COLO829 (cell line): ENCODE data around the gene BMPR1A.
"Not testable (repeated sequence)": the region's sequence is repeated elsewhere in the genome, so short reads cannot be mapped to it uniquely, and the experiment has no call there.

Experiments
- DNase-seq: peaks from one replicate; pipeline ENCODE4 v3.0.0; 2012; ENCODE audit warnings: low spot score

BMPR1A gene

GRCh38 chr10:86969421-86970041, 213.1 kb downstream of the BMPR1A start:
- DNase-seq, result no peak

GRCh38 chr10:86970162-86970981, 214.0 kb downstream of the BMPR1A start:
- peak; percentile 43 for DNase-seq

- DNase-seq, result no peak
Observed at GRCh38 chr10:86970982-86971231, 214.5 kb downstream of the BMPR1A start.

- peak; percentile 78 for DNase-seq
Observed at GRCh38 chr10:86971232-86971991, 215.0 kb downstream of the BMPR1A start.

- DNase-seq, result no peak
Observed at GRCh38 chr10:86972613-86973380, 216.4 kb downstream of the BMPR1A start.

- DNase-seq, result no peak
Observed at GRCh38 chr10:86974484-86974883, 218.1 kb downstream of the BMPR1A start.

- no peak for DNase-seq
Observed at GRCh38 chr10:86976362-86977056, 220.1 kb downstream of the BMPR1A start.

GRCh38 chr10:86978457-86978856, 222.0 kb downstream of the BMPR1A start:
- not testable (repeated sequence) for DNase-seq

- no peak for DNase-seq
Observed at GRCh38 chr10:86979296-86979818, 222.9 kb downstream of the BMPR1A start.

GRCh38 chr10:86979977-86980448, 223.6 kb downstream of the BMPR1A start:
- DNase-seq, result no peak

- DNase-seq, result not testable (repeated sequence)
Observed at GRCh38 chr10:86981020-86981419, 224.6 kb downstream of the BMPR1A start.

GRCh38 chr10:86981716-86982115, 225.3 kb downstream of the BMPR1A start:
- DNase-seq, result no peak
